Esophagus squamous epithelium (tissue), 4 donors: Measurements from ENCODE around the gene SMIM7.

Source experiments
- POLR2A ChIP-seq, 4 donors: fragments of 450-650 bp; IDR thresholded peaks; one replicate each; pipeline ENCODE4 v1.6.1; 2017; ENCODE audit warnings: antibody characterized with exemption in 4 of 4, mild to moderate bottlenecking in 4 of 4, moderate library complexity in 3 of 4
- TF ChIP-seq, protein P1 (sequence below), 6 experiments: fragments of 450-650 bp in 4 of 6; fragments of 200-600 bp in 2 of 6; sonication (generic) in 2 of 6; IDR thresholded peaks; one replicate each; pipeline ENCODE4 v1.5.1; 2016 to 2019; ENCODE audit warnings: antibody characterized with exemption in 6 of 6, mild to moderate bottlenecking in 4 of 6, moderate library complexity in 4 of 6

- TF ChIP-seq, protein P1, sequence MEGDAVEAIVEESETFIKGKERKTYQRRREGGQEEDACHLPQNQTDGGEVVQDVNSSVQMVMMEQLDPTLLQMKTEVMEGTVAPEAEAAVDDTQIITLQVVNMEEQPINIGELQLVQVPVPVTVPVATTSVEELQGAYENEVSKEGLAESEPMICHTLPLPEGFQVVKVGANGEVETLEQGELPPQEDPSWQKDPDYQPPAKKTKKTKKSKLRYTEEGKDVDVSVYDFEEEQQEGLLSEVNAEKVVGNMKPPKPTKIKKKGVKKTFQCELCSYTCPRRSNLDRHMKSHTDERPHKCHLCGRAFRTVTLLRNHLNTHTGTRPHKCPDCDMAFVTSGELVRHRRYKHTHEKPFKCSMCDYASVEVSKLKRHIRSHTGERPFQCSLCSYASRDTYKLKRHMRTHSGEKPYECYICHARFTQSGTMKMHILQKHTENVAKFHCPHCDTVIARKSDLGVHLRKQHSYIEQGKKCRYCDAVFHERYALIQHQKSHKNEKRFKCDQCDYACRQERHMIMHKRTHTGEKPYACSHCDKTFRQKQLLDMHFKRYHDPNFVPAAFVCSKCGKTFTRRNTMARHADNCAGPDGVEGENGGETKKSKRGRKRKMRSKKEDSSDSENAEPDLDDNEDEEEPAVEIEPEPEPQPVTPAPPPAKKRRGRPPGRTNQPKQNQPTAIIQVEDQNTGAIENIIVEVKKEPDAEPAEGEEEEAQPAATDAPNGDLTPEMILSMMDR (IDR thresholded peaks at IDR 0.05) = no peak
- no peak for TF ChIP-seq POLR2A (IDR thresholded peaks at IDR 0.05)
Observed at GRCh38 chr19:16609511-16610200, 50.3 kb downstream of the SMIM7 start.
